Naive thymus-derived CD4-positive, alpha-beta T cell (primary cell): ENCODE data around the gene SMC5. TPM values are rescaled to one million over a fixed set of nuclear protein-coding genes. Genes with fewer than 3 reads are reported as not detected.
A peak's percentile ranks its signal among the peaks of the same experiment; 100 is the strongest.

Source experiments
- ATAC-seq: fragments of 150-1000 bp; cut with Tn5 transposase; 2 replicates; pipeline ENCODE4 v1.10.0; 2021; ENCODE audit warnings: mild to moderate bottlenecking, moderate library complexity
- CTCF ChIA-PET: fragments of 350-600 bp; sonication (Branson Sonifier 250); formaldehyde crosslinking; loops from one replicate; lab custom pipeline; 2021; ENCODE audit warnings: antibody characterized with exemption; lab: Charles Lee
- POLR2A ChIA-PET: fragments of 350-600 bp; sonication (Branson Sonifier 250); formaldehyde crosslinking; loops from one replicate; lab custom pipeline; 2021; ENCODE audit warnings: antibody characterized with exemption, inconsistent platforms; lab: Charles Lee
- DNase-seq, 9 donors: peaks; one replicate each; pipeline versions ENCODE4 v3.0.0 to v3.0.0-alpha.2; 2020 to 2022; ENCODE audit warnings: mixed read lengths in 1 of 9
- H3K27ac ChIP-seq: one replicate; pipeline ENCODE4 v1.7.0; 2013; ENCODE audit warnings: mild to moderate bottlenecking, low read depth, low read length, moderate library complexity
- H3K27me3 ChIP-seq, 2 donors: one replicate each; pipeline ENCODE4 v1.7.0; 2013; ENCODE audit warnings: low read length in 2 of 2, mild to moderate bottlenecking in 2 of 2, moderate library complexity in 2 of 2; ENCODE audit not compliant: control insufficient read depth in 2 of 2, insufficient read depth in 2 of 2
- H3K36me3 ChIP-seq, 3 experiments: 1 replicate in 2 of 3; 2 replicates in 1 of 3; pipeline ENCODE4 v1.7.0; 2013; ENCODE audit warnings: low read length in 3 of 3, mild to moderate bottlenecking in 3 of 3, moderate library complexity in 1 of 3; ENCODE audit not compliant: insufficient read depth in 3 of 3, control insufficient read depth in 2 of 3
- H3K4me1 ChIP-seq, 2 donors: one replicate each; pipeline ENCODE4 v1.7.0; 2013; ENCODE audit warnings: low read length in 2 of 2, mild to moderate bottlenecking in 2 of 2, moderate library complexity in 1 of 2; ENCODE audit not compliant: control insufficient read depth in 2 of 2, insufficient read depth in 2 of 2
- H3K4me3 ChIP-seq: 2 replicates; pipeline ENCODE4 v1.7.0; 2013; ENCODE audit warnings: mild to moderate bottlenecking, low read length
- H3K9me3 ChIP-seq, 3 experiments: 1 replicate in 2 of 3; 2 replicates in 1 of 3; pipeline ENCODE4 v1.7.0; 2013; ENCODE audit warnings: low read length in 3 of 3; ENCODE audit not compliant: control insufficient read depth in 2 of 3
- H3K27ac Mint-ChIP-seq, 9 donors: one replicate each; pipeline ENCODE4 v1.8.0; 2020 to 2022; ENCODE audit warnings: mixed read lengths in 9 of 9, mild to moderate bottlenecking in 8 of 9, moderate library complexity in 5 of 9, inconsistent platforms in 2 of 9
- H3K27me3 Mint-ChIP-seq, 5 donors: one replicate each; pipeline ENCODE4 v1.8.0; 2021 to 2022; ENCODE audit warnings: mixed read lengths in 5 of 5, mild to moderate bottlenecking in 1 of 5
- H3K36me3 Mint-ChIP-seq, 5 donors: one replicate each; pipeline ENCODE4 v1.8.0; 2020 to 2022; ENCODE audit warnings: mixed read lengths in 5 of 5, mild to moderate bottlenecking in 3 of 5, inconsistent platforms in 1 of 5
- H3K4me1 Mint-ChIP-seq, 7 donors: one replicate each; pipeline ENCODE4 v1.8.0; 2020 to 2022; ENCODE audit warnings: mixed read lengths in 7 of 7, mild to moderate bottlenecking in 3 of 7, inconsistent platforms in 1 of 7
- H3K4me3 Mint-ChIP-seq, 10 donors: one replicate each; pipeline ENCODE4 v1.8.0; 2020 to 2022; ENCODE audit warnings: mild to moderate bottlenecking in 10 of 10, mixed read lengths in 10 of 10, moderate library complexity in 6 of 10, inconsistent platforms in 2 of 10
- H3K9me3 Mint-ChIP-seq, 11 donors: one replicate each; pipeline ENCODE4 v1.8.0; 2020 to 2022; ENCODE audit warnings: mixed read lengths in 11 of 11, mild to moderate bottlenecking in 4 of 11, inconsistent platforms in 1 of 11, moderate library complexity in 1 of 11
- intact Hi-C, 2 donors: fragments of 100-400 bp; cut with micrococcal nuclease; formaldehyde crosslinking; loops; one replicate each; pipeline ENCODE4 v1.15.1; 2023
- polyA plus RNA-seq, 2 donors: library from polyadenylated mRNA; unstranded; fragments of 300-500 nt; fragmentation: Illumina TruSeq; gene quantifications; one replicate each; pipeline ENCODE4 v1.2.3, GENCODE V29; 2021
- total RNA-seq, 6 experiments: library from RNA in 5 of 6; stranded (reverse) in 5 of 6; gene quantifications; 1 replicate in 5 of 6; 2 replicates in 1 of 6; pipeline ENCODE4 v1.2.3 and lab custom pipeline; 2021 to 2026

Gene SMC5
- 10 to 100 TPM; 26.2 to 44.6 (median 36.1) TPM for total RNA-seq
- polyA plus RNA-seq, result 10 to 100 TPM; 15.6 to 16.5 TPM
- 135 reads per million, percentile 89 among the genes with 10 or more reads in this experiment for total RNA-seq (lab: John Stamatoyannopoulos, UW)

DNA sequence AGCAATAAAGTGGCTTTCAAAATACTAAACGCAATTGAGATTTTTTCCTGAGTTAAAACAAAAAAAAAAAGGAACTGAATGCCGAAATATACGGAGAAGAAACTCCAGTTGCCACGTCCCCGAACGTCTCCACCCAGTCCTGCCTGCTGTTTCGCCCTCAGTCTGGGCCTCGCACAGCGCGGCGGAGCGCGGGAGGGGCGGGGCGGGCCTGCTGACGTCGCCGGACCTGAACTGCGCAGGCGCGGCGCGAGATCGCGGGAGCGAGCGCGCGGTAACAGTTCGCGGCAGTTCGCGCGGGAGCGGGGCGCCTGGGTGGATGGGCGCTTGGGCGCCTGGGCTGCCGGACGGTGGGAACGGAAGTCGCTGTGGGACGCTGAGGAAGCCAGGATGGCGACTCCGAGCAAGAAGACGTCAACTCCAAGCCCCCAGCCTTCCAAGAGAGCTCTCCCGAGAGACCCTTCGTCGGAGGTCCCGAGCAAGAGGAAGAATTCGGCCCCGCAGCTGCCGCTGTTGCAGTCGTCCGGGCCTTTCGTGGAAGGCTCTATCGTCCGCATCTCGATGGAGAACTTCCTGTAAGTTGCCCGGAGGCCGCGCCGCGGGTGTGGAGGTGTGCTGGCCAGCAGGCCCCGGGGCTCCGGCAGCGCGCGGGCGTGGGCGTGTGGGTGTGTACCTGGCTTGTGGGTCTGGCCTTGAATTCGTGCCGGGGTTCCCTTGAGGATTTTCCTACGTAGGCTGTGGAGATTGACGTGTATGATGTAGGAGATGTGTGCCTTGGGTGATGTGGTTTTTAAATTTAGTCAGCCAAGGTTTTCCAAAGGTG lies at the start of gene SMC5:
SMC5 (plus strand) TSS at position 287 of the 820 bp plus-strand sequence; CDS start at position 388, 101 bp downstream.
- ChIA-PET POLR2A (interaction anchor here (0.9 to 2.3 kb wide), 4 partner anchors 8 to 305 kb away, joined by 3 to 12 read pairs (median 4); no protein-coding TSS in a partner anchor), CTCF (no interaction called here)
- peaks cover 15 to 29% (median 18%) of the 10 kb centered on the region in 5 donors for H3K36me3 Mint-ChIP-seq
- peaks cover 0 to 5% (median 0%) of the 10 kb centered on the region in 3 experiments for H3K36me3 ChIP-seq
- peaks cover 24 to 34% of the 10 kb centered on the region in 2 donors for H3K4me1 ChIP-seq
- intact Hi-C loops, result loop anchor here (1.0 to 10.0 kb wide), 13 partner anchors 102 to 1652 kb away; partner anchors contain the start of genes ABHD17B (in 2 of the 2), C9orf85 (in 2 of the 2), FXN (in 2 of the 2) and KLF9 (in 1 of the 2)
- peak; percentile 81 to 94 (median 93) for DNase-seq
- peak; percentile 95 for ATAC-seq
- H3K27me3 ChIP-seq, result no peaks in the 10 kb centered on the region
- H3K4me1 Mint-ChIP-seq, result peaks cover 45 to 79% (median 69%) of the 10 kb centered on the region in 7 donors
- H3K27ac ChIP-seq, result peak within 1 kb of the TSS; percentile 94
- H3K27me3 Mint-ChIP-seq, result peaks cover 0 to 12% (median 0%) of the 10 kb centered on the region in 5 donors
- peak within 1 kb of the TSS; percentile 93 to 99 (median 98) for H3K27ac Mint-ChIP-seq
- H3K4me3 Mint-ChIP-seq, result peak within 1 kb of the TSS; percentile 87 to 95 (median 91)
- peak within 1 kb of the TSS; percentile 96 for H3K4me3 ChIP-seq
- H3K9me3 Mint-ChIP-seq, result peaks cover 0 to 2% (median 0%) of the 10 kb centered on the region in 11 donors
- no peaks in the 10 kb centered on the region for H3K9me3 ChIP-seq

- Mint-ChIP-seq H3K27ac (no peak overlapping the region), H3K27me3 (no peaks in the 10 kb centered on the region), H3K9me3 (peaks cover 3 to 30% (median 20%) of the 10 kb centered on the region in 11 donors), H3K4me3 (no peak overlapping the region), H3K36me3 (peaks cover 0 to 50% (median 41%) of the 10 kb centered on the region in 5 donors), H3K4me1 (peaks cover 0 to 5% (median 0%) of the 10 kb centered on the region in 7 donors)
- H3K27me3 ChIP-seq, result no peaks in the 10 kb centered on the region
- ATAC-seq, result no peak
- H3K4me1 ChIP-seq, result no peaks in the 10 kb centered on the region
- POLR2A ChIA-PET, result no interaction called here
- H3K9me3 ChIP-seq, result peaks cover 0 to 7% (median 0%) of the 10 kb centered on the region in 3 experiments
- no peak overlapping the region for H3K4me3 ChIP-seq
- CTCF ChIA-PET, result no interaction called here
- no peak for DNase-seq
- intact Hi-C loops, result no loop called here
- no peak overlapping the region for H3K27ac ChIP-seq
- no peaks in the 10 kb centered on the region for H3K36me3 ChIP-seq
Observed at GRCh38 chr9:70217029-70217428, 41.7 kb upstream of the SMC5 start.

- no peak overlapping the region for H3K27ac Mint-ChIP-seq
- intact Hi-C loops, result no loop called here
- ATAC-seq (no peak), DNase-seq (no peak)
- H3K4me1 ChIP-seq, result no peaks in the 10 kb centered on the region
- no peaks in the 10 kb centered on the region for H3K27me3 ChIP-seq
- no peaks in the 10 kb centered on the region for H3K9me3 ChIP-seq
- H3K4me3 ChIP-seq, result no peak overlapping the region
- no peak overlapping the region for H3K27ac ChIP-seq
- ChIA-PET CTCF (interaction anchor here (0.6 kb wide), 1 partner anchor 1851 kb away, joined by 3 read pairs; no protein-coding TSS in a partner anchor), POLR2A (no interaction called here)
- no peaks in the 10 kb centered on the region for H3K27me3 Mint-ChIP-seq
- H3K4me1 Mint-ChIP-seq, result peaks cover 0 to 5% (median 0%) of the 10 kb centered on the region in 7 donors
- H3K36me3 ChIP-seq, result no peaks in the 10 kb centered on the region
- peaks cover 0 to 41% (median 30%) of the 10 kb centered on the region in 5 donors for H3K36me3 Mint-ChIP-seq
- H3K4me3 Mint-ChIP-seq, result no peak overlapping the region
- H3K9me3 Mint-ChIP-seq, result peaks cover 0 to 14% (median 11%) of the 10 kb centered on the region in 11 donors
Observed at GRCh38 chr9:70218767-70219166, 40.0 kb upstream of the SMC5 start.

GRCh38 chr9:70220216-70220615 lies 38.6 kb upstream of the SMC5 start:
- Mint-ChIP-seq H3K9me3 (peaks cover 0 to 2% (median 0%) of the 10 kb centered on the region in 11 donors), H3K36me3 (peaks cover 0 to 27% (median 16%) of the 10 kb centered on the region in 5 donors), H3K27ac (peak overlapping the region in 1 of 9 donors; percentile 20), H3K4me3 (no peak overlapping the region), H3K27me3 (no peaks in the 10 kb centered on the region), H3K4me1 (no peaks in the 10 kb centered on the region)
- no peak for DNase-seq
- no peak for ATAC-seq
- no peaks in the 10 kb centered on the region for H3K9me3 ChIP-seq
- no peaks in the 10 kb centered on the region for H3K4me1 ChIP-seq
- no peak overlapping the region for H3K27ac ChIP-seq
- no peaks in the 10 kb centered on the region for H3K36me3 ChIP-seq
- intact Hi-C loops, result no loop called here
- no peak overlapping the region for H3K4me3 ChIP-seq
- H3K27me3 ChIP-seq, result no peaks in the 10 kb centered on the region
- CTCF ChIA-PET, result no interaction called here
- POLR2A ChIA-PET, result no interaction called here

DNA sequence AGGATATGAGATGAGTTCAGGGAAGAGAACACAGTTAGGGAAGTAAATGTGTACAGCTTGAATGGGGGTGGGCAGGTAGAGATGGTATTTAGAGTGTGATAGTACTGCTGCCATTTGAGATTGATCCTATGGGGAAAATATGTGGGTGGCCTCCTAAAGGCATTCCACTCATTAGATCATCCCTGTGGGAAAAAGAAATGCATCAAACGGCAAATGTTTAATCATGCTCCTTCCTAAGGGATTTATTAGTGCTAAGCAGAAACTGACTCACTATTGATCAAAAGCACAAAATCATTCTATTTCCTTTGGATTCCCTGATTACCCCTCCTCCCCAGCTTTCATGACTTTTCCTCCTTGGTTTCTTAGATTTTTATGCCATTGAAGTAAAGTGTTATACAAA lies 36.4 kb upstream of the SMC5 start:
- ATAC-seq (no peak), DNase-seq (no peak)
- Mint-ChIP-seq H3K27me3 (no peaks in the 10 kb centered on the region), H3K9me3 (no peaks in the 10 kb centered on the region), H3K4me1 (no peaks in the 10 kb centered on the region), H3K4me3 (no peak overlapping the region), H3K36me3 (peaks cover 0 to 10% (median 3%) of the 10 kb centered on the region in 5 donors), H3K27ac (no peak overlapping the region)
- H3K27me3 ChIP-seq, result no peaks in the 10 kb centered on the region
- no peaks in the 10 kb centered on the region for H3K9me3 ChIP-seq
- POLR2A ChIA-PET, result no interaction called here
- H3K4me3 ChIP-seq, result no peak overlapping the region
- H3K4me1 ChIP-seq, result no peaks in the 10 kb centered on the region
- CTCF ChIA-PET, result no interaction called here
- H3K27ac ChIP-seq, result no peak overlapping the region
- intact Hi-C loops, result no loop called here
- H3K36me3 ChIP-seq, result no peaks in the 10 kb centered on the region

- no peak for ATAC-seq
Observed at GRCh38 chr9:70228118-70228517, 30.7 kb upstream of the SMC5 start.

More at GRCh38 chr9:70228118-70228517, 30.7 kb upstream of the SMC5 start:
- no peak overlapping the region for H3K4me3 ChIP-seq
- H3K4me1 ChIP-seq, result no peaks in the 10 kb centered on the region
- peaks cover 0 to 7% (median 5%) of the 10 kb centered on the region in 5 donors for H3K36me3 Mint-ChIP-seq
- H3K4me1 Mint-ChIP-seq, result no peaks in the 10 kb centered on the region
- CTCF ChIA-PET, result interaction anchor here (0.6 kb wide), 1 partner anchor 108 kb away, joined by 3 read pairs; no protein-coding TSS in a partner anchor
- no peak overlapping the region for H3K4me3 Mint-ChIP-seq
- no peak for DNase-seq
- POLR2A ChIA-PET, result no interaction called here
- H3K27ac ChIP-seq, result no peak overlapping the region
- intact Hi-C loops, result no loop called here
- H3K9me3 Mint-ChIP-seq, result peaks cover 0 to 1% (median 0%) of the 10 kb centered on the region in 11 donors
- no peaks in the 10 kb centered on the region for H3K27me3 ChIP-seq
- no peak overlapping the region for H3K27ac Mint-ChIP-seq
- H3K9me3 ChIP-seq, result no peaks in the 10 kb centered on the region
- H3K27me3 Mint-ChIP-seq, result no peaks in the 10 kb centered on the region
- no peaks in the 10 kb centered on the region for H3K36me3 ChIP-seq
